ENCODE data around the gene GCK. TPM values are rescaled to one million over a fixed set of nuclear protein-coding genes. Genes with fewer than 3 reads are reported as not detected.

Gene GCK
- 1 to 10 TPM; 1.3 to 2.1 TPM for total RNA-seq

GRCh38 chr7:44189286-44189992, at the start of gene GCK:
GCK (minus strand) TSS chr7:44189439; CDS start chr7:44188953, 486 bp downstream.
- WGBS, 2 donors: 66% methylated on average over 11 of the region's 11 CpGs; no CpG with 5 or more reads in 1 of the 2 donors
- DNase-seq (peak in 3 of 4 donors; percentile 54 to 74 (median 56)), ATAC-seq (peak; percentile 45)
- Histone ChIP-seq H3K27ac (peak within 1 kb of the TSS in 1 of 4 donors; percentile 14), H3K4me3 (no peak within 1 kb of the TSS), H3K9me3 (no peaks in the 10 kb centered on the region), H3K4me1 (no peaks in the 10 kb centered on the region), H3K36me3 (replicated peaks in 1 of 2; ENCODE audit: insufficient read depth in 1 of 2, low read depth in 2 of 2) (no peaks in the 10 kb centered on the region), H3K27me3 (no peaks in the 10 kb centered on the region)
- intact Hi-C loops (cut with DNase I): no loop called here
- TF ChIP-seq CTCF (IDR thresholded peaks at IDR 0.05) (no peak), POLR2A (IDR thresholded peaks at IDR 0.05) (peak in 1 of 3 donors; percentile 29)

- no peak overlapping the region for H3K4me3 ChIP-seq
- 77% methylated on average over 17 of the region's 17 CpGs; no CpG with 5 or more reads in 1 of the 2 donors for WGBS, 2 donors
- TF ChIP-seq CTCF (IDR thresholded peaks at IDR 0.05): no peak
- no peak for TF ChIP-seq POLR2A (IDR thresholded peaks at IDR 0.05)
- ATAC-seq (no peak), DNase-seq (no peak)
- intact Hi-C loops (cut with DNase I): loop anchor here (10.0 kb wide), 1 partner anchor 327 kb away; no protein-coding TSS in a partner anchor
- H3K4me1 ChIP-seq: peaks cover 6% of the 10 kb centered on the region
- no peak overlapping the region for H3K27ac ChIP-seq
- H3K9me3 ChIP-seq: no peaks in the 10 kb centered on the region
- no peaks in the 10 kb centered on the region for H3K36me3 ChIP-seq (replicated peaks in 1 of 2; ENCODE audit: insufficient read depth in 1 of 2, low read depth in 2 of 2)
- no peaks in the 10 kb centered on the region for H3K27me3 ChIP-seq
These were observed 49.0 kb upstream of the GCK start for GRCh38 chr7:44238116-44238695.

- Histone ChIP-seq H3K27me3 (no peaks in the 10 kb centered on the region), H3K27ac (no peak overlapping the region), H3K36me3 (replicated peaks in 1 of 2; ENCODE audit: insufficient read depth in 1 of 2, low read depth in 2 of 2) (no peaks in the 10 kb centered on the region), H3K4me1 (peaks cover 6% of the 10 kb centered on the region), H3K4me3 (no peak overlapping the region), H3K9me3 (no peaks in the 10 kb centered on the region)
- 64 to 95% methylated on average over 4 to 10 of the region's 10 CpGs for WGBS, 2 donors
- ATAC-seq: no peak
- intact Hi-C loops (cut with DNase I): loop anchor here (10.0 kb wide), 1 partner anchor 327 kb away; no protein-coding TSS in a partner anchor
- TF ChIP-seq POLR2A (IDR thresholded peaks at IDR 0.05) (no peak), CTCF (IDR thresholded peaks at IDR 0.05) (no peak)
- no peak for DNase-seq
These were observed 48.5 kb upstream of the GCK start for GRCh38 chr7:44237696-44238095.

- ATAC-seq (no peak), DNase-seq (no peak)
- H3K27me3 ChIP-seq: no peaks in the 10 kb centered on the region
- peaks cover 2% of the 10 kb centered on the region for H3K4me1 ChIP-seq
- no peak overlapping the region for H3K4me3 ChIP-seq
- intact Hi-C loops (cut with DNase I): loop anchor here (10.0 kb wide), 1 partner anchor 328 kb away; no protein-coding TSS in a partner anchor
- no peaks in the 10 kb centered on the region for H3K9me3 ChIP-seq
- 62 to 69% methylated on average over 3 to 4 of the region's 4 CpGs for WGBS, 2 donors
- no peak overlapping the region for H3K27ac ChIP-seq
- TF ChIP-seq CTCF (IDR thresholded peaks at IDR 0.05) (no peak), POLR2A (IDR thresholded peaks at IDR 0.05) (no peak)
- H3K36me3 ChIP-seq (replicated peaks in 1 of 2; ENCODE audit: insufficient read depth in 1 of 2, low read depth in 2 of 2): no peaks in the 10 kb centered on the region
These were observed 47.1 kb upstream of the GCK start for GRCh38 chr7:44236333-44236728.
